HUES6 (cell line): ENCODE results near the gene ZNF385C.

ENCODE experiments used
- H3K27ac ChIP-seq: 2 replicates; pipeline ENCODE4 v1.7.0; 2013; ENCODE audit warnings: low read depth, mild to moderate bottlenecking, low read length, inconsistent platforms
- H3K27me3 ChIP-seq: 2 replicates; pipeline ENCODE4 v1.6.1; 2013; ENCODE audit warnings: low read length; ENCODE audit not compliant: control insufficient read depth, insufficient read depth
- H3K36me3 ChIP-seq: 2 replicates; pipeline ENCODE4 v1.6.1; 2013; ENCODE audit warnings: low read length; ENCODE audit not compliant: control insufficient read depth, insufficient read depth
- H3K4me1 ChIP-seq: 2 replicates; pipeline ENCODE4 v1.6.1; 2013; ENCODE audit warnings: low read length; ENCODE audit not compliant: control insufficient read depth, insufficient read depth
- H3K4me3 ChIP-seq: 2 replicates; pipeline ENCODE4 v1.5.1; 2013; ENCODE audit warnings: low read depth, low read length
- H3K9ac ChIP-seq: one replicate; pipeline ENCODE4 v1.6.1; 2013; ENCODE audit warnings: mild to moderate bottlenecking, low read length
- H3K9me3 ChIP-seq: 2 replicates; pipeline ENCODE4 v1.6.1; 2013; ENCODE audit warnings: low read depth, low read length; ENCODE audit not compliant: control insufficient read depth, insufficient read depth

The ZNF385C gene

DNA sequence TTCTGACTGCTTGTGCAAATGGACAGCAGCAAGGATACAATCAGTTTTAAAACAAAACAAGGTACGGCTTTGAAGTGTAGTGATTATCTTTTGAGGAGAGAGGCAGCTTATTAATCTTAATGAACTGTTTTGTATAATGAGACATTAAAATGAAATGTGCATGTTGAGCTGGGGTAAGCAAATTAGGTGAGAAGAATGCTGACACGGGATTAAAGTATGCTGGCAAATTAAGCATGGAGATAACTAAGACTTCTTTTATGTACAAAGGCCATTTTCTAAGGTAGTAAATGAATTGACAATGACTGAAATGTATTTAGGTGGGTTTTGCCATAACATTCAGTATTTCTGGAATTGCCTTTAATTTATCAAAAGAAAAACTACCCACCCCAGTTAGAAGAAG is 99.8 kb downstream of the ZNF385C start:
- Histone ChIP-seq H3K4me3 (no peak overlapping the region), H3K27me3 (no peaks in the 10 kb centered on the region), H3K9ac (no peak overlapping the region), H3K9me3 (no peaks in the 10 kb centered on the region), H3K4me1 (no peaks in the 10 kb centered on the region; the same call in 1 of the 2 replicates), H3K36me3 (peaks cover 95% of the 10 kb centered on the region), H3K27ac (no peak overlapping the region)

DNA sequence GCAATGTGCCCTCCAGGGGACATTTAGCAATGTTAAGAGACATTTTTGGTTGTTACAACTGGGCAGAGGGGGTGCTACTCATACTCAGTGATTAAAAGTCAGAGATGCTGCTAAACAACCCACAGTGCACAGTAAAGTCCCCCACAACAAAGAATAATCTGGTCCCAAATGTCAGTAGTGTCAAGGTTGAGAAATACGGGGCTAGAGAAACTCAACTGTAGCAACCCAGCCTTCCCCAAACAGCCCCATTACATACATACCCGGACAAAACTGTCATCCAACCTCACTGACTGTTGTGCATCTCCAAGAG is 101.5 kb downstream of the ZNF385C start:
- Histone ChIP-seq H3K4me1 (no peaks in the 10 kb centered on the region), H3K27me3 (no peaks in the 10 kb centered on the region), H3K9me3 (no peaks in the 10 kb centered on the region), H3K4me3 (no peak overlapping the region), H3K27ac (no peak overlapping the region), H3K36me3 (peaks cover 94% of the 10 kb centered on the region), H3K9ac (no peak overlapping the region)

DNA sequence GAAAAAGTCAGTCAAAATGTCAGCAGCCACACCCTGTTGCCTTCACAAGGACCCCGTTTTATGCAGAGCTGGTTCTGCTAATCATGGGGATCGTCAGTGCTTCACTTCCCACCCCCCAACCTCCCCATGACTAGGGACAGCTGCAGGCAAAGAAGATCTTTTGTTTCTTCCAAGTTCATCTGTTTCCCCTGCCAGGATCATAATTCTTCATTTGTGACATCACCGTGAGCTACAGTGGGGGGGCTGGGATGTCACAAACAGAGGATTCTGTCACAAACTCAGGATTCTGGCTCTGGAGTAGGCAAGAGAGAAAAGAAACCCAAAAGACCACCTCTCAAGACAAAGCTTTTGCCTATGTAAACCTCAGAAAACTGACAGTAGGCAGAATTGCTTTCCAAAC is 105.7 kb downstream of the ZNF385C start:
- H3K9me3 ChIP-seq, result no peaks in the 10 kb centered on the region
- peaks cover 96% of the 10 kb centered on the region for H3K36me3 ChIP-seq
- no peaks in the 10 kb centered on the region for H3K4me1 ChIP-seq
- H3K4me3 ChIP-seq, result no peak overlapping the region
- no peak overlapping the region for H3K27ac ChIP-seq
- H3K27me3 ChIP-seq, result no peaks in the 10 kb centered on the region
- H3K9ac ChIP-seq, result no peak overlapping the region

DNA sequence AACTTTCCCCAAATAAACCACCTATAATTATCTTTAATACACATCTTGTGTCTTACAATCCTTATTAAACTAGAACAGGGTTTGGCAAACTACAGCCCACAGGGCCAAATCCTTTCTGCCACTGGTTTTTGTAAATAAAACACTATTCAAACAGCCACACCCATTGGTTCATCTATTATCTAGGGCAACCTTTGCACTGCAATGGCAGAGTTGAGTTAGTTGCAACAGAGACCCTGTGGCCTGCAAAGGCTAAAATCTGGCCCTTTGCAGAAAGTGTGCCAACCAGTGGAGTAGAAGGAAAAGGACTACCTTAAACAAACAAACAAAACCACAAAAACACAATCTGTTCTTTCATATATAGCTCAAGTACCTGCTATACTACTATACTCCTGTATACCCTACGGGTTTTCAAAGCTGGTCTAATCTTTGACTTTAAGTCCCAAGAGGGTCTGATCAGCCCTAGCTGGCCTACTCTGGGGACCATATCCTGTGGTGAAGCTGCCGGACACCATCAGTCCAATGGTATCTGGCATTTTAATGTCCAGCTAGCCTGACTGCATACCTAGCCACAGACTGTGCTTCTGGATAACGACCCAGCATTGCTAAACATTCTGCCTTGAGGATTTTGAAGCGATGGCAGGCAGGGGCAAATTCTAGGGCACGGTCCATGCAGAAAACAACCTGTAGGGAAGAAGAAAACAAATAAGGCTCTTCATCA is 108.4 kb downstream of the ZNF385C start:
- no peak overlapping the region for H3K27ac ChIP-seq
- H3K36me3 ChIP-seq, result peaks cover 95% of the 10 kb centered on the region
- no peak overlapping the region for H3K9ac ChIP-seq

DNA sequence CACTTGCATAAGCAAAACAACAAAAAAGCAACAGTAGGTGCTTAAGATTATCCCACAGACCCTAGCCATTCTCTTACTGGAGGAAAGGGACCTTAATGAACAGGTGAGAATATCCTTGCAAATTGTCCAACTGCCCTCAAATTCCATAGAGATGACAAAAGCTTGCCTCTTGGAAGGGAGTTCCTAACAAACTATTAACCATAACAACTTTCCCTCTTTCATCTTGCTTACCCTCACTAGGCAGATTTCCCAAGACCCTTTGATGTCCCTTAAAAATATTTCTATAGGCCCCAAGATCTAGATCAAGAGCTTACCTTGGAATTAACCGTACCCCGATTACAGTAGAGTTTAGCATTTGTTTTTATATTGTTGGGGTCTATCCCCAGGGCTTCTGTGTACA is 109.9 kb downstream of the ZNF385C start:
- no peak overlapping the region for H3K4me3 ChIP-seq
- H3K27me3 ChIP-seq, result no peaks in the 10 kb centered on the region
- H3K9ac ChIP-seq, result no peak overlapping the region
- no peak overlapping the region for H3K27ac ChIP-seq
- peaks cover 95% of the 10 kb centered on the region for H3K36me3 ChIP-seq
- H3K9me3 ChIP-seq, result no peaks in the 10 kb centered on the region
- H3K4me1 ChIP-seq, result no peaks in the 10 kb centered on the region

More for the DNA sequence above, 108.4 kb downstream of the ZNF385C start:
- H3K4me1 ChIP-seq, result no peaks in the 10 kb centered on the region
- H3K27me3 ChIP-seq, result no peaks in the 10 kb centered on the region
- no peaks in the 10 kb centered on the region for H3K9me3 ChIP-seq
- no peak overlapping the region for H3K4me3 ChIP-seq

DNA sequence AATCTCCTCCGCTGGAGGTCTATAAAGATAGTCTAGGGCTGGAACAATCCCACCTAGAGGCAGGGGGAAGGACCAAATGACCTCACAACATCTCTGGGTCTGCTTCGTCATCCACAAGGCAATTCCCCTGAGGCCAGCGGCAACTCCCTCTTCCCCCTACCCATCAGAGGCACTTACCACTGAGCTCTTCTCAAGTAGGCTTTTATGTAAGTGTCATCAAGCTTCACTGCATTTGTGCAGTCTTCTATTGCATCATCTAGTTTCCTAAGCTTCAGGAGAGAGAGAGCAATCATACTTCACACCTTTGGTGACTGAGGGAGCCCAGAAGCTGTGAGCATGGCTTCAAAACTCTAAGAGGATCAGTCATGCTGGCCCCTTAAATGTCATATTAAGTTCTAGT is 110.6 kb downstream of the ZNF385C start:
- H3K27me3 ChIP-seq, result no peaks in the 10 kb centered on the region
- peaks cover 96% of the 10 kb centered on the region for H3K36me3 ChIP-seq
- no peak overlapping the region for H3K27ac ChIP-seq
- no peaks in the 10 kb centered on the region for H3K9me3 ChIP-seq
- H3K4me1 ChIP-seq, result no peaks in the 10 kb centered on the region
- H3K9ac ChIP-seq, result no peak overlapping the region
- H3K4me3 ChIP-seq, result no peak overlapping the region

DNA sequence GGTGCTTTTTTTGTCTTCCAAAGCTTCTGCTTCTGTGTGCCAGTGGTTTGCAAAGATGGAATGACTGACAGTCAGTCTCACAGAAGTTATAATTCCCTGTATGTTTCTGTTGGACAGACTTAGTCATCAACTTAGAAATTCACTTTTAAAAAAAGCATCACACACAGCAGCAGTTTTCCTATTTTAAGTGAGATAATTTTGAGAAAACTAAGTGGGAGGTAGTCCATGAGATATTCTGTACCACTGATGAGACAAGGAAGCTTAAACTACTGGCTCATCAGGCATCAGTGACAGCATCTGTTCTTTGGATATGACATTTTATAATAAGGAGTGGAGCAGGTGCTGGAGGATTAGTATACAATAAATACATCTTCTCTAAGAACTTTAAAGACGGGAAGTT is 111.6 kb downstream of the ZNF385C start:
- H3K4me1 ChIP-seq, result no peaks in the 10 kb centered on the region
- no peaks in the 10 kb centered on the region for H3K27me3 ChIP-seq
- H3K36me3 ChIP-seq, result peaks cover 96% of the 10 kb centered on the region
- H3K9me3 ChIP-seq, result no peaks in the 10 kb centered on the region
- H3K9ac ChIP-seq, result no peak overlapping the region
- no peak overlapping the region for H3K4me3 ChIP-seq
- no peak overlapping the region for H3K27ac ChIP-seq

DNA sequence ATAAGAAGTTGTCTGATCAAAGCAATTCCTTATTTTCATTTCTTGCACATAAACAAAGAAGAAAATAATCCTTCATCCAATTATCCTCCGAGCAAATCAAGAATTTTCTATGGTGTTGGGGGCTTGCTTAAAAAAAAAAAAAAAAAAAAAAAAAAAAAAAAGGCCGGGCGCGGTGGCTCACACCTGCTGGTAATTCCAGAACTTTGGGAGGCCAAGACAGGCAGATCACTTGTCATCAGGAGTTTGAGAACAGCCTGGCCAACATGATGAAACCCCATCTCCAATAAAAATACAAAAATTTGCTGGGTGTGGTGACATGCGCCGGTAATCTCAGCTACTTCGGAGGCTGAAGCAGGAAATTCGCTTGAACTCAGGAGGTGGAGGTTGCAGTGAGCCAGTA is 112.4 kb downstream of the ZNF385C start:
- no peak overlapping the region for H3K9ac ChIP-seq
- peaks cover 96% of the 10 kb centered on the region for H3K36me3 ChIP-seq
- no peak overlapping the region for H3K4me3 ChIP-seq
- H3K4me1 ChIP-seq, result no peaks in the 10 kb centered on the region
- H3K27ac ChIP-seq, result no peak overlapping the region
- H3K9me3 ChIP-seq, result no peaks in the 10 kb centered on the region
- no peaks in the 10 kb centered on the region for H3K27me3 ChIP-seq

DNA sequence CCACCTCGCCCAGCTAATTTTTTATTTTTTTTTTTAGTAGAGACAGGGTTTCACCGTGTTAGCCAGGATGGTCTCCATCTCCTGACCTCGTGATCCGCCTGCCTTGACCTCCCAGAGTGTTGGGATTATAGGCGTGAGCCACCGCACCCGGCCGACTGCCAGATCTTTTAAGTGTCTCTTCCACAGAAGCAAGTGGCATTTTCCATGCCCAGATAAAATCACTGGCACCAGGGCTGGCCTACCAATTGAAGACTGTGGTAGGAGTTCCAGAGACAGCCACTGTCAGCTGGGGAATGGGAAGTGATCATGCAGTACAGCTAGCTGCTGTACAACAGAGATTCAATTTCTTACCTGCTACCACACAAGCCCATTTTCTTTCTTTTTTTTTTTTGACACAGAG is 113.8 kb downstream of the ZNF385C start:
- Histone ChIP-seq H3K36me3 (peaks cover 94% of the 10 kb centered on the region), H3K4me1 (no peaks in the 10 kb centered on the region), H3K27ac (no peak overlapping the region)

DNA sequence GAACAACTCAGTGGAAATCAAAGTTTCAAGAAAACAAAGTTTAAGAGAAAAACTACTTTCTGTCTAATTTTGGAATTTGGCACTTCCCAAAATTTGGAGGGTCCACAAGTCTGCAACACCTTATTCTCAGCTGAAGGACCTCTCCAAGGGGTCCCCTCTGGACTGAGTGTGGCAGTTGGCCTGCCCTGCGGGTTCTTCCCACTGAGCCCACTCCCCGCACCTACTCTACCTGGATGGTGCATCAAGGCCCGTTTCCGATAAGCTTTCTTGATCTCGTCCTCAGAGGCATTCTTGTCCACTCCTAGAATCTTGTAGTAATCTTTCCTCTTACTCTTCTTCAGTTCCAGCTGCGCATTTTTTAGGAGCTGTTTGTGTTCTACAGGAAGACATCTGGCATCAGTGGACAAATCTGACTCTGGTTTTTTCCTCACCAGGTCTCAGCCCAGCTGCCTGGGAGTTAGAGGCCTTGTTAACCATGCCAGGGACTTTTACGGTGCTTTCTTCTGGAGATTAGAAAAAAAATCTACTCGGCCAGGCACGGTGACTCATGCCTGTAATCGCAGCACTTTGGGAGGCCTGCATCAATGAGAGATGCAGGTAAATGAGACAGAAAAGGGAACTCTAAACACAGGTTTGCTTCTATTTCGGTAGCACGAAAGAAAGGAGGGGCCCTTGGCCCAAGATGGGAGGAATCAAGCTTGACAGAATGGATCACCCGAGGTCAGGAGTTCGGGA is 116.1 kb downstream of the ZNF385C start:
- Histone ChIP-seq H3K27ac (no peak overlapping the region), H3K9me3 (no peaks in the 10 kb centered on the region), H3K4me1 (no peaks in the 10 kb centered on the region), H3K27me3 (no peaks in the 10 kb centered on the region), H3K36me3 (peaks cover 91% of the 10 kb centered on the region), H3K4me3 (no peak overlapping the region), H3K9ac (no peak overlapping the region)

More for the DNA sequence above, 113.8 kb downstream of the ZNF385C start:
- Histone ChIP-seq H3K27me3 (no peaks in the 10 kb centered on the region), H3K9ac (no peak overlapping the region), H3K9me3 (no peaks in the 10 kb centered on the region), H3K4me3 (no peak overlapping the region)

DNA sequence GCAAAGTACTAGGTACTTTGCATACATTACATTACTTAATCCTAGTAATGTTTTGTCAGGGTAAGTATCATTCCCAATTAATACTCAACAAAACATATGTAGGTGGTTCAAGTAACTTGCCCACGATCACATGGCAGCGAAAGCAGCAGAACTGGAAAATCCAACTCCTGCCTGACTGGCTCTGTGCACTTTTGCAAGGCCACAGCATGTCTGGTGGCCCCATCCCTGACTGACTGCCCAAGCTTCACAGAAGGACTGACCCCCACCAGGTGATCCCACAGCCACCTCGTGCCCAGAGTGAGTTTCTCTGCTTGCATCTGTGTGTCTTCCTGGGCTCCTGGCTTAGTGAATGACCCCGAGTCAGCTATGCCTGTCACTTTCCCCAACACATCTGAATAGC is 120.3 kb downstream of the ZNF385C start:
- Histone ChIP-seq H3K36me3 (peaks cover 95% of the 10 kb centered on the region), H3K9ac (no peak overlapping the region), H3K27me3 (no peaks in the 10 kb centered on the region), H3K4me3 (no peak overlapping the region), H3K27ac (no peak overlapping the region), H3K4me1 (no peaks in the 10 kb centered on the region), H3K9me3 (no peaks in the 10 kb centered on the region)
